Spinal cord (tissue), 10 donors: Measurements from ENCODE around the gene HHAT. TPM values are rescaled to one million over a fixed set of nuclear protein-coding genes. Genes with fewer than 3 reads are reported as not detected.

ENCODE experiments used
- DNase-seq, 6 donors: peaks; one replicate each; pipeline versions ENCODE4 v3.0.0 to v3.0.0-alpha.2; 2013 to 2015; ENCODE audit warnings: low spot score in 6 of 6, low read depth in 4 of 6
- H3K27ac ChIP-seq: one replicate; pipeline ENCODE4 v1.5.1; 2013; ENCODE audit warnings: low read depth, low read length, control low read depth
- H3K27me3 ChIP-seq: one replicate; pipeline ENCODE4 v1.6.1; 2013; ENCODE audit warnings: low read length; ENCODE audit not compliant: control insufficient read depth, insufficient read depth
- H3K36me3 ChIP-seq: one replicate; pipeline ENCODE4 v1.6.1; 2013; ENCODE audit warnings: low read length; ENCODE audit not compliant: control insufficient read depth, insufficient read depth
- H3K4me1 ChIP-seq: one replicate; pipeline ENCODE4 v1.6.1; 2013; ENCODE audit warnings: low read length; ENCODE audit not compliant: control insufficient read depth, insufficient read depth
- H3K4me3 ChIP-seq: one replicate; pipeline ENCODE4 v1.5.1; 2013; ENCODE audit warnings: low read depth, low read length, control low read depth
- H3K9me3 ChIP-seq: one replicate; pipeline ENCODE4 v1.6.1; 2013; ENCODE audit warnings: low read length; ENCODE audit not compliant: control insufficient read depth, insufficient read depth
- WGBS: methylation state at CpG from one replicate; pipeline ENCODE4 v1.1.5; 2013; ENCODE audit warnings: missing lambda C conversion rate; ENCODE audit not compliant: insufficient coverage; 5-methylcytosine and 5-hydroxymethylcytosine counted together
- polyA plus RNA-seq, 2 donors: library from polyadenylated mRNA; unstranded; fragments of 120-200 nt; gene quantifications; one replicate each; pipeline ENCODE4 v1.2.1, GENCODE V29; 2013; ENCODE audit not compliant: insufficient read length in 2 of 2
- total RNA-seq, 2 donors: library from RNA; depleted of rRNA in 1 of 2; stranded (reverse); fragments of 120-200 nt in 1 of 2; fragments of >200 nt in 1 of 2; gene quantifications; one replicate each; pipeline versions ENCODE4 v1.2.3 to v1.2.4, GENCODE V29; 2013 to 2014
- donor health status: healthy.

HHAT gene
- total and polyA plus RNA-seq, 4 donors: 4.8 to 8.0 (median 6.1) TPM

- Histone ChIP-seq H3K36me3 (no peaks in the 10 kb centered on the region), H3K27ac (no peak overlapping the region), H3K4me1 (no peaks in the 10 kb centered on the region), H3K27me3 (no peaks in the 10 kb centered on the region), H3K4me3 (no peak overlapping the region), H3K9me3 (no peaks in the 10 kb centered on the region)
- WGBS: 100% methylated on average over 3 of the region's 7 CpGs
- DNase-seq: no peak
These were observed 110.5 kb downstream of the HHAT start for GRCh38 chr1:210438928-210439841.

DNA sequence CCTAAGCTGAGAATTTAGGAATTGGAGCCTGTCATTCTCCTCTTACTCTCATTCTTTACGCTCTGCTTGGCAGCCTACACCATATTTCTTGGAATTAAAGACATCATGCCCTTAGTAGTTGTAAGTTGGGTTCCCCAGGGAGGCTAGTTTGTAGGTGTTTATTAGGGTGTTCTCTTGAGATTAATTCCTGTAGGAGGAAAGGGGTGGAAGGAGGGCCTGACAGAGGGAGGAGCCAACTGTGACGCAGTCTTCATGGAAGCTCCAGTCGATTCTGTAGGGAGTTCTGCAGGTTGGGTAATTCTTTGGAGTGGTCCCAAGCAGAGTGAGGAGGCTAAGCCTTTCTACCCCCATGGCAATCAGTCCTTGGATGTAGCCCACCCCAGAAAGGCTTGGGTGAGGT is 111.4 kb downstream of the HHAT start:
- Histone ChIP-seq H3K9me3 (no peaks in the 10 kb centered on the region), H3K36me3 (no peaks in the 10 kb centered on the region), H3K4me1 (no peaks in the 10 kb centered on the region), H3K4me3 (no peak overlapping the region), H3K27me3 (no peaks in the 10 kb centered on the region), H3K27ac (no peak overlapping the region)
- no peak for DNase-seq
- 100% methylated on average over 2 of the region's 3 CpGs for WGBS

- Histone ChIP-seq H3K4me3 (no peak overlapping the region), H3K27ac (no peak overlapping the region), H3K36me3 (no peaks in the 10 kb centered on the region), H3K4me1 (no peaks in the 10 kb centered on the region), H3K27me3 (no peaks in the 10 kb centered on the region), H3K9me3 (no peaks in the 10 kb centered on the region)
- 100% methylated on average over 1 of the region's 1 CpG for WGBS
- no peak for DNase-seq
These were observed 112.3 kb downstream of the HHAT start for GRCh38 chr1:210441028-210441427.

- H3K4me3 ChIP-seq: no peak overlapping the region
- H3K4me1 ChIP-seq: no peaks in the 10 kb centered on the region
These were observed 116.8 kb downstream of the HHAT start for GRCh38 chr1:210445485-210445884.

DNA sequence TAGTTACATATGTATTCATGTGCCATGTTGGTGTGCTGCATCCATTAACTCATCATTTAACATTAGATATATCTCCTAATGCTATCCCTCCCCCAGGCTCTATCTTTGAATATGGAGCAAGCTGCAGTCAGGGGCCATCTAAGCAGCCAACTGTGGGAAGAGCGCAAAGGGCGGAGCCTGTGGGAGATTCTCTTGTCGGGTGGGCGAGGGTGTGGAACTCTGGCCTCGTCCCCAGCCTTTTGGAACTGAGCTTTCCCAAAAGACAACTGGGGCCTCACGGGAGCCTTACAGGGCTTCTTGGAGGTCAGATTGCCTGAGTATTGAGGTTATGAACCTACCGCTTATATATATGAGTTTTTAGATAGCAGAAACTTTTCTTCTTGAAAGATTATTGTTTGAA is 117.2 kb downstream of the HHAT start:
- WGBS: 76% methylated on average over 4 of the region's 7 CpGs
- Histone ChIP-seq H3K4me3 (no peak overlapping the region), H3K36me3 (no peaks in the 10 kb centered on the region), H3K9me3 (no peaks in the 10 kb centered on the region), H3K4me1 (no peaks in the 10 kb centered on the region), H3K27me3 (no peaks in the 10 kb centered on the region), H3K27ac (no peak overlapping the region)
- DNase-seq: no peak

More at GRCh38 chr1:210445485-210445884, 116.8 kb downstream of the HHAT start:
- no peak overlapping the region for H3K27ac ChIP-seq
- H3K27me3 ChIP-seq: no peaks in the 10 kb centered on the region
- H3K9me3 ChIP-seq: no peaks in the 10 kb centered on the region
- no peaks in the 10 kb centered on the region for H3K36me3 ChIP-seq
- DNase-seq: no peak

DNA sequence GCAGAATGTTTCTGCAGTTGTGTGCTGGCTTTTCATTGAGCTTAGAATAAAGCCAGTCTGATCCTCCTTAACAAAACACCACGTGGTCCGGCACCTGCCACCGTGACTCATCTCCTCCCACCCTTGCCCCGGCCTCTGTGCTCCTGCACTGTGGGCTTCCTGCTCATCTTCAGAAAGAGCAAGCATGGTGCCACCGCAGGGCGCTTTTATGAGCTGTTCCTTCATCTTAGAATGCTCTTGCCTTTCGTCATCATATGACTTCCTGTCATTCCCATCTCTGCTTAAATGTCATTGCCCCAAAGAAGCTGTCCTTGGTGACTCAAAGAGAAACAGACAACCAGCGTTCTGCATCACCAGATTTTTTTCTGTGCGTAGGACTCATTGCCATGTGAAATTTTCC is 117.8 kb downstream of the HHAT start:
- no peak for DNase-seq
- Histone ChIP-seq H3K4me3 (no peak overlapping the region), H3K27me3 (no peaks in the 10 kb centered on the region), H3K36me3 (no peaks in the 10 kb centered on the region), H3K9me3 (no peaks in the 10 kb centered on the region), H3K27ac (no peak overlapping the region), H3K4me1 (no peaks in the 10 kb centered on the region)
- 40% methylated on average over 9 of the region's 9 CpGs for WGBS

DNA sequence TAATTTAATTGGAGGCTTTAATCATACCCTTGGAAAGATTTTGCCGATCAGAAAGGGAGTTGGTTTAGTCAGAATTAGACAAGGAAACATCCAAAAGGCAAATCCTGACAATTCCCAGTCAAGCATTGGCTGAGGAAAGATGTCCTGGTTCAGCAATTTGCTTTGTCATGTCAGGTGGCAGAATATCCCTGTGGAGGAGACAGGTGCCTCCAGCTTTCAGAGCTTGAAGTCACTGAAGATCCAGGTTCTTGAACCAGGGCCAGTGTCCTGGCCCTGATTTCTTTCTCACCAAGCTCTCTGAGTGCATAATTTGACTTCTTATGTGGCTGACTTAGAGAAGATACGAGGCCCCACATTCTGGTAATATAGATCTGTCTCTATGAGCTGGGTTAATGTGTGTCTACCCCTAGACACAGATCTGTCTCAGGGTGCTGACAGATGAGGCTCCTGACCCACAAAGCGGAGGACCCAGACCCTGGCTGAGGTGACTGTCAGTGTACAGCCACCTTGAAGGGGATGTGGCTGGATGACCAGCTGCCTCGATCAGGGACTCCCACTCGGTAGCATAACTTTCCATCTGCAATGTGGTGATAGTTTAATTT is 118.9 kb downstream of the HHAT start:
- Histone ChIP-seq H3K27ac (no peak overlapping the region), H3K4me1 (no peaks in the 10 kb centered on the region), H3K27me3 (no peaks in the 10 kb centered on the region), H3K36me3 (no peaks in the 10 kb centered on the region), H3K9me3 (no peaks in the 10 kb centered on the region), H3K4me3 (no peak overlapping the region)
- 83% methylated on average over 2 of the region's 5 CpGs for WGBS
- DNase-seq: no peak

DNA sequence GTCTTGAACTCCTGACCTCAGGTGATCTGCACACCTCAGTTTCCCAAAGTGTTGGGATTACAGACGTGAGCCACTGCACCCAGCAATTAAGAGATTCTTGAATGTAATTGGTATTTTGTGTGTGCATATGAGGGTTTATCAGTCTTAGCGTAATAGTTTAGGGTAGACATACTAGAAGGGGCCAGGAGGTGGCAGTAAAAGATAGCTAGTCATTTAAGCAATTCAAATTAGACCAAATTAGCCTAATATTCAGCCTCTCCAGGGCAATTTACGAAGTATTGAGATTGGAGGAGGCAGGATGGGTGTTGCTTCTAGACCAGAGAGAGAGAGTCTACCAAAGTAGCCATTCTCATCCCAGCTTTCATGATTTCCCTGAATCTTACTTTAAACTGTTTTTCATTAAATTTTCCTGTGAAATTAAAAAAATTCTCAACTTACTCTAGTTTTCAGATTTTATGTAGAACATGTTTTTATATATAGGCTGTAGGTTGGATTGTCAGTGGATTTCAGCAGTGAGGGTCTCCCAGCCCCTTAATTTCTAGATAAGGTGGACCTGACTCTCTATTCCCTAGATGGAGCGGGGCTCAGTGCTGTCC is 119.7 kb downstream of the HHAT start:
- Histone ChIP-seq H3K36me3 (no peaks in the 10 kb centered on the region), H3K4me1 (no peaks in the 10 kb centered on the region), H3K9me3 (no peaks in the 10 kb centered on the region), H3K27ac (no peak overlapping the region), H3K27me3 (no peaks in the 10 kb centered on the region), H3K4me3 (no peak overlapping the region)
- peak; percentile 35 to 95 (median 64) for DNase-seq
- 20% methylated on average over 1 of the region's 4 CpGs for WGBS

DNA sequence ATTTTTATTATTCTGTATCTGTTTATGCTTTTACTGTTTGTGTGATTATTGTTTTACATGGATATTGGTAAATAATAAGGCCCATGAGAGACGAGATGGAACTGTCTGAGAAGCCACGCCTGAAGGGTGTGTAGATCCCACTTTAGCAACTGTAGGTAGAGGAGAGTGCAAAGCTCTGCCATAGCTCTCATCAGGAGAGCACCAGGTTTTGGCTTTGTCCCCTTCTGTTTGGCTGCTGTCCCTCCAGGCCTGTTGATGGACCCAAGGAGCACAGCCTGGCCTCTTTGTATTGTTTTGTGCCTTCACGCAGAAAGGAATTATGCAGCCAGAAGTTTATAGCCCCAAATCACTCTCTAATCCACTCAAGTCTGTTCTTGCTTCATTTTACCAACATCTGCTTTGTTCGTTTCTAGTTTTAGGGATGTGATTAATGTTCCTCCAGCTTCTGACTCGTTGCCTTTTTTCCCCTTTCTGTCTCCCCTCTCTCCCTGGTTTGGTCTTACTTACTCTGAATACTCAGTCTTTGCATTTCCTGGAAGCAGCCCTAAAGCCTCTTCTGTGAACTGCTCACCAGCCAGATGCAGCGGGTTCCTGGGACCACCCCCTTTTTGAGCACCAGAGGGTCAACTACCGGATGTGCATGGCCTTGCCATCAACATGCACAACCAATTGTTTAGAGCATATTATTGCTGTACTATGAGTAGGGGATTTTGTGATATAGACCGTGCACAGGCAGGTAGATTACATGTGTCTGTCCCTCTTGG is 127.3 kb downstream of the HHAT start:
- no peaks in the 10 kb centered on the region for H3K36me3 ChIP-seq
- no peaks in the 10 kb centered on the region for H3K27me3 ChIP-seq
- no peaks in the 10 kb centered on the region for H3K9me3 ChIP-seq
- no peaks in the 10 kb centered on the region for H3K4me1 ChIP-seq
- H3K27ac ChIP-seq: no peak overlapping the region
- DNase-seq: peak in 1 of 6 donors; percentile 14
- WGBS: 83% methylated on average over 4 of the region's 8 CpGs
- no peak overlapping the region for H3K4me3 ChIP-seq
